Islet of Langerhans (tissue), 1 donor: ENCODE results near the gene STX19.

Experiments used
- FAIRE-seq: peaks from one replicate; lab custom pipeline; 2011; peaks lifted over from hg19 to GRCh38; lab: Jason Lieb, UNC

The STX19 gene

DNA sequence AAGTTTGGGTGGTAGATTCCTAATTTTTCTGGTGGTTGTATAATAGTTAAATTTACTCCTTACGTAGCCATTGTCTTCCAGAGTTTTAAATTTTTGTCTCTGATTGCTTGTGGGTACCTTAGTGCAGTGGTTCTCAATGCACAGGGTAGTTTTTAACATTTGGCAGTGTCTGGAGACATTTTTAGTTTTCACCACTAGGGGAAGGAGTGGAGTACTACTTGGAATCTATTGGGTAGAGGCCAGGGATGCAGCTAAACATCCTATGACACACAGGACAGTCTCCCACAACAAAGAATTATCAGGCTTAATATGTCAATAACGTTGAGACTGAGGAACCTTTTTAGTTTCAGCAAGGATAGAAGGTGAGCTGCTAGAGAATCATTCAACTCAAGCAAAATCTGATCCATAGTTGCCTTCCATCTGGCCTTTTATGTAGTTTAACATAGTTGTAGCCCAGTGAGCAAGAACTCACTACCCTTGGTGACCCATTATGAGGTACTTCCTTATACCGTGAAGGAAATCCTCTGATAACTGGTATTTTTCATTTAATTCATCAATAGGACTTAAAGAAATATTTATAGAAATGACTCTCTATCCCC lies 8.6 kb upstream of the STX19 start:
- FAIRE-seq: no peak

DNA sequence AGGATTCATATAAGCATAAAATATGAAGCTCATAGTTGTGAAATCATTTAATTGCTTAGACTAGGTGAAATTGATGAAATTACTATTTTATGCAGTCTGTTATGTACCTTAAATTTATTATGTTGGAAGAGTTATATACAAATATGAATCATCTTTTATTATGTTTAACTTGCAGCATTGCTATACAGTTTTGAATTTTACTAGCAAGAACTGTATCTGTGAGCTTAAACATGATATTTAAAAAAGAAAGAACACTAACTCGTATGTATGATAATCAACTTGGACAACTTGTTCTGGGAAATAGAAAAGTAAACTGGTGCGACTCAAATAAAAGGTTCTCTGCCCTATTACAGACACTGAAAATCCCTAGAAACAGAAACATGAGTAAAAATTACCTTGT lies 1.8 kb downstream of the STX19 start:
- peak; percentile 17 for FAIRE-seq

- FAIRE-seq: no peak
These were observed 4.0 kb downstream of the STX19 start for GRCh38 chr3:94024385-94024784.

DNA sequence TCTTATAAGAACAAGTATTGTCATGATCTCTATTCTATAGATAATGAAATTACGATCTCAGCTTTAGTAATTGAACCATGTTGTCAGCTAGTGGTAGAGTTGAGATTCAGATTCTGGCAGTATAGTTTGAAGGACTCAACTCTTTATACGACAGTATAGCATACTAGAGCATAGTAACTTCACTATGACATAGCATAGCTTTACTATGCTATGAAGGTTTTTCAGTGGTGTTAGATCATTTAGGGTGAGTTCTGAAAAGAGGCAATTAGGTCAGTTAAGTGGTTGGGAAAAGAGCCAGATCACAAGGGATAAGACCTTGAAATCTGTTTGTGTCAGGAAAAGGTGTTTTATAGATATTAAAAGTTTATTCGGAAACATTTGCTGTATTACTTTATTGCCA lies 8.1 kb downstream of the STX19 start:
- no peak for FAIRE-seq

- no peak for FAIRE-seq
These were observed 8.7 kb downstream of the STX19 start for GRCh38 chr3:94019659-94020058.

DNA sequence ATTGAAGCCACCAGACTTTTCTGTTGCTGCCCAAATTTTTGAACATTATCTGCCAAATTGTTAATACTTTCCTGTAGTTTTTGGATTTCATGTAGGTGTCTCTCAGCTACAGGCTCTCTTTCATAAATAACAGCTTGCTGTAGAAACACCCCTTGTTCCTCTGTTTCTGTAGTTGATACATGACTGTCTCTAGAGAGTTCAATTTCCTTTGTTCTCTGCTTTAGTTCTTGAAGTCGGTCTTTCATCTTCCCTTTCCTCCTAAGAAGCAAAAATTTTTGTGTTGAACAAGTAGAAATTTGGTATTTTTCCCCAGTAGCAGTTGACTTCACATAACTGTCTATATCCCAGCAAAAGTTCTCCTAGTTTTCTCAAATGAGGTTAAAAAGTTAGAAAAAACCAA lies 13.4 kb downstream of the STX19 start:
- FAIRE-seq: no peak

DNA sequence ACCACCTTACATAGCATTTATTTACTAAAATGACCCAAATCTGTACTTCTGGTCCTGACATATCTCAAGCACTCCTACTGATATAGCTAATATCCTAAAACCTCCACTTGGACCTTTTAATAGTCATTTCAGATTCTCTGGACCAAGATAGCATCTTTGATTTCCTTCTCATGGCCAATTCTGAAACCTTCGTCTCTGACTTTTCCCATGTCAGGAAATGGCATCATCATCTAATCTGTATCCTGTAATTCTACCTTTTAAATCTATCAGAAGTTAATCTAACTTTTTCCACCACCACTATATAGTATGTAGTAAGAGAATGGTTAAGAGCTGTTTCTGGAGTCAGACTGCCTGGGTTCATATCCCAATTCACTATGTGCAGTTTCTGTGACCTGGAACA lies 16.2 kb downstream of the STX19 start:
- no peak for FAIRE-seq

GRCh38 chr3:94011233-94011711 lies 17.1 kb downstream of the STX19 start:
- no peak for FAIRE-seq

GRCh38 chr3:94009608-94010007 lies 18.8 kb downstream of the STX19 start:
- peak; percentile 64 for FAIRE-seq

DNA sequence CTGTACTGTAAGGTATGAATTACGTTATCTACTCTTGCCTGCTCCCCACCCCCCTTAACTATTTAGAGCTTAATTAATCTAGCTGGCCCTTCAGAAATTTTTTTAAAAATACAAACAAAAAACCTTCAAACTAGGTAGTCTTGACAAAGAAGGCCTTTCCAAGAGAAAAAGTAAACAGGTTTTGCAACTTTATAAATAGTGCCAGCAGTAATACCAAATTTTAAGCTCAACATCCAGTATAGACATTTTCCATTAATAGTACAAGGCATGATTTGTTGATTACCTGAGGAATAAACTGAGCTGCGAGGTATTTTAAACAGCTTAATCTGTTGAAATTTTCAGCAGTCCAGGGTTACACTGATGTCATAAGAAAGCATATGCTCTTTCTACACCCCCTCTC lies 20.1 kb downstream of the STX19 start:
- FAIRE-seq: no peak

GRCh38 chr3:94004301-94004910 lies 24.0 kb downstream of the STX19 start:
- peak; percentile 97 for FAIRE-seq

GRCh38 chr3:94001827-94002495 lies 26.4 kb downstream of the STX19 start:
- FAIRE-seq: no peak

DNA sequence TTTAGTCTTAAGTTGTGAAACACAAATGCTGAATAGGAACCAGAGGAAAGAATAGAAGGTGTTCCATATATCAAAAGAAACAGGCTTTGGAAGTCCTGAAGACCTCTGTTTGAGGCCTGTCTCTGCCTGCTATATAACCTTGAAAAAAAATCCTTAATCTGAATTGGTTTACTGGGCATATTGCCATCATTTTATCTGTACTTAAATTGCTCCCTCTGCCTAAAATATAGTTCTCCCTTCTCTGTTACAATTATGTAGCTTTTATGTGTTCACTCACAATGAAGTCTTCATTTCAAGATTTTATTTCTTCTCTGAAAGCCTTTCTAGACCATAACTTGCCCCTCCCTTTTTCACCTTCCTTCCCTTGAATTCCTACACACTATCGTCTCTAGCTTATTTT lies 27.2 kb downstream of the STX19 start:
- no peak for FAIRE-seq

DNA sequence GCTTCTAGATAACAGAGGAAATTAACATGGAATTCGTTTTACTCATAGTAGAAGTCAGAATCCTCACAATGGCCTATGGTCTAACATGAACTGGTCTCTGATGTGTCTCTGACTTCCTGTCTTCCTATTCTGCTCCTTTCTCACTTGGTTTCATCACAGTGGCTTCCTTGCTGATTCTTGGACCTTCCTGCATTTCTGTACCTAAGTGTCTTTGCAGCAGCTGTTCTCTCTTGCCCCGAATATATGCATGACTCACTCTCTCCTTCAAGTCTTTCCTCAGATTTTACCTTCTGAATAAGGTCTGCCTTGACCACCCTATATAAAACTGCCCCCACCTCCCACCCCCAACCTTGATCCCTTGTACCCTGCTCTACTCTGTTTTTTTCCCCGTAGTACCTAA lies 34.3 kb downstream of the STX19 start:
- FAIRE-seq: no peak

GRCh38 chr3:93992207-93992606 lies 36.2 kb downstream of the STX19 start:
- FAIRE-seq: no peak

- FAIRE-seq: no peak
These were observed 36.8 kb downstream of the STX19 start for GRCh38 chr3:93991631-93992030.

DNA sequence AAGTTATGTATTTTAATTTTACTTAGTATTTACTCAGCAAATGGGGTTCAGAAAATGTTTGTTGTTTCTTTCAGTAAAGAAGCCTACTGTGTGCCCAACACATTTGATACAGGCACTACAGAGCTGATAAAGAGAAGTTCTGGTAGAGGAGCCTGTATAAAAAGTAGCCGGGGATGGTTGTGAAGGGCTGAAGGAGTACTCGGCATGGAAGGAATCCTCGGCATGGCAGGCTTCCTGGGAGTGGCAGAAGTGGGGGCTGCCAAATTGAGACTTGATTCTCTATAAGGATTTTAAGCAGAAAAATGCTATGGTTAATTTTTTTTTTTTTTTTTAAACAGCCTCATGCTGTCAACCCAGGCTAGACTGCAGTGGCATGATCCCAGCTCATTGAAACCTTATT lies 39.2 kb downstream of the STX19 start:
- FAIRE-seq: no peak

GRCh38 chr3:93988764-93989163 lies 39.6 kb downstream of the STX19 start:
- FAIRE-seq: no peak

DNA sequence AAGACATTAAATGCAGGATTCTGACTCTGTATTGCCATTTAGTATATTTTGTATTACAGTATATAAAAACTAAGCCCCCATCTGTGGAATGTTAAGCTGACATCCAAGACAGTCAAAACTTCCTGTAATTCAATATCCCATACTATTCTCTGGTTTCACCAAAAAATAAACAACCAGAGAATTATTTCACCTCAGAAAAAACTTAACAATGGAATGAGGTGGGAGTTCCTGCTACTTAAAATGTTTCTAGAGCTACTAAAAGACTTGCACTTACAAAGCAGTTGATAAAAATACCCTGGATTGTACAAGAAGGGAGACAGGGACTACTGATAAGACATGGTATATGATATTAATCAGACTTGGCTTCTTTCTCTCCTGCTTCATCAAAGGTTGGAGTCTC lies 40.1 kb downstream of the STX19 start:
- no peak for FAIRE-seq

GRCh38 chr3:93984618-93985017 lies 43.8 kb downstream of the STX19 start:
- FAIRE-seq: no peak

DNA sequence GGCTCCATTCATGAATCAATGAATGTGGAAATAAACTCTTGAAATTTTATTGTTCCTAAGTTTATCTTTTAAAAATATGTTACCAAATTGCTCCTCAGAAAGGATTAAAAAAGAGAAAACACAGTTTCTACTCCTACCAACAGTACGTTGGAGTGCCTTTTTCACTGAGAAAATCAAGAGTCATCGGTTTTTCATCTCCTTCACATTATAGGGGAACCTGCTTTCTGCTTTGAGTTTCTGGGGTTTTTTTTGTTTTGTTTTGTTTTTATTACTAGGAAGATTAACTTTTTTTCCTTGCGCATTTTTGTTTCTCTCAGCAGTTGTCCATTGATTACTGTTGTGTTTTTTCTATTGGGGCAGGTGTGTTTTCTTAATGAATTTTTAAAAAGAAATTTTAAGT lies 45.0 kb downstream of the STX19 start:
- no peak for FAIRE-seq

- FAIRE-seq: no peak
These were observed 46.7 kb downstream of the STX19 start for GRCh38 chr3:93981649-93982048.

- FAIRE-seq: peak; percentile 99
These were observed 48.3 kb downstream of the STX19 start, which contains the start of gene ARL13B for GRCh38 chr3:93979850-93980676. TSS of gene ARL13B (plus strand) at chr3:93980155. CDS start at chr3:93980424, 269 bp downstream.
